ENCODE data around the gene SYTL5.

DNA sequence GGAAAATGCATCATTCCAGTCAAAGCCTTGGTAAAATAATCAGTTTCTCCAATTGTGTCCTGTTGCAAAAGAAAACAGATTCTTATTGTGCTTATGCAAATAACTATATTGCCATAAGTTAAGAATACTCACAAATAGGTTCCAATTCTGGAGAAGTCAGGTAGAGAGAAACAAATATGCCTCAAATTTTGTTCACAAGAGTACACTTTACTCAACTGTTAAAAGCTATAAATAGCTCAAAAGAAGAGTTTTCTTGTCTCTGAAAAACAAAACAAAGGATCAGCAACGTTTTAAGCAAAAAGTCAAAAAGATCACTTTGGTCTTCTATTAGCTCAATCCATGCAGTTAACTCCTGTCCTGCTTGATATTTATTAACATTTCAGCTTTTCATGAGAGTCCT is 21.9 kb downstream of the SYTL5 start:
- TF ChIP-seq, protein P1, sequence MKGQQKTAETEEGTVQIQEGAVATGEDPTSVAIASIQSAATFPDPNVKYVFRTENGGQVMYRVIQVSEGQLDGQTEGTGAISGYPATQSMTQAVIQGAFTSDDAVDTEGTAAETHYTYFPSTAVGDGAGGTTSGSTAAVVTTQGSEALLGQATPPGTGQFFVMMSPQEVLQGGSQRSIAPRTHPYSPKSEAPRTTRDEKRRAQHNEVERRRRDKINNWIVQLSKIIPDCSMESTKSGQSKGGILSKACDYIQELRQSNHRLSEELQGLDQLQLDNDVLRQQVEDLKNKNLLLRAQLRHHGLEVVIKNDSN (IDR thresholded peaks at IDR 0.05), result no peak
- no peak for TF ChIP-seq CREB1 (IDR thresholded peaks at IDR 0.05; ENCODE audit: low read depth)
- TF ChIP-seq EP300 (IDR thresholded peaks at IDR 0.05; ENCODE audit: borderline replicate concordance), result no peak

Data from Ishikawa (cell line).